ENCODE data around the gene THAP8.

The THAP8 gene

GRCh38 chr19:36006955-36007354, 47.1 kb downstream of the THAP8 start:
- no peaks in the 10 kb centered on the region for H3K27me3 ChIP-seq (ENCODE audit: control insufficient read depth, insufficient read depth, low read length)
- no peaks in the 10 kb centered on the region for H3K9me3 ChIP-seq (replicated peaks; ENCODE audit: low read length)
- no peaks in the 10 kb centered on the region for H3K36me3 ChIP-seq (ENCODE audit: insufficient read depth, low read length)
- H3K9ac ChIP-seq (ENCODE audit: low read depth, low read length) = no peak overlapping the region
- no peak overlapping the region for H3K4me2 ChIP-seq (ENCODE audit: low read length)
- H3K4me3 ChIP-seq (ENCODE audit: low read length) = no peak overlapping the region
- peaks cover 6% of the 10 kb centered on the region for H3K4me1 ChIP-seq (ENCODE audit: control insufficient read depth, insufficient read depth, low read length)

- no peaks in the 10 kb centered on the region for H3K9me3 ChIP-seq (replicated peaks; ENCODE audit: low read length)
- peaks cover 4% of the 10 kb centered on the region for H3K4me1 ChIP-seq (ENCODE audit: control insufficient read depth, insufficient read depth, low read length)
- H3K4me2 ChIP-seq (ENCODE audit: low read length) = no peak overlapping the region
- H3K9ac ChIP-seq (ENCODE audit: low read depth, low read length) = no peak overlapping the region
- H3K4me3 ChIP-seq (ENCODE audit: low read length) = no peak overlapping the region
- no peaks in the 10 kb centered on the region for H3K27me3 ChIP-seq (ENCODE audit: control insufficient read depth, insufficient read depth, low read length)
- H3K36me3 ChIP-seq (ENCODE audit: insufficient read depth, low read length) = peaks cover 4% of the 10 kb centered on the region
These were observed 50.8 kb downstream of the THAP8 start for GRCh38 chr19:36003284-36003683.

- Histone ChIP-seq H3K27me3 (ENCODE audit: control insufficient read depth, insufficient read depth, low read length) (no peaks in the 10 kb centered on the region), H3K4me1 (ENCODE audit: control insufficient read depth, insufficient read depth, low read length) (peaks cover 7% of the 10 kb centered on the region), H3K9ac (ENCODE audit: low read depth, low read length) (no peak overlapping the region), H3K4me3 (ENCODE audit: low read length) (no peak overlapping the region), H3K36me3 (ENCODE audit: insufficient read depth, low read length) (peaks cover 4% of the 10 kb centered on the region), H3K9me3 (replicated peaks; ENCODE audit: low read length) (no peaks in the 10 kb centered on the region), H3K4me2 (ENCODE audit: low read length) (no peak overlapping the region)
These were observed 52.5 kb downstream of the THAP8 start for GRCh38 chr19:36001605-36002004.

- Histone ChIP-seq H3K4me1 (ENCODE audit: control insufficient read depth, insufficient read depth, low read length) (peaks cover 23% of the 10 kb centered on the region), H3K27me3 (ENCODE audit: control insufficient read depth, insufficient read depth, low read length) (no peaks in the 10 kb centered on the region), H3K4me3 (ENCODE audit: low read length) (no peak overlapping the region), H3K9me3 (replicated peaks; ENCODE audit: low read length) (no peaks in the 10 kb centered on the region), H3K36me3 (ENCODE audit: insufficient read depth, low read length) (peaks cover 4% of the 10 kb centered on the region), H3K4me2 (ENCODE audit: low read length) (peak overlapping the region; percentile 97), H3K9ac (ENCODE audit: low read depth, low read length) (no peak overlapping the region)
These were observed 57.3 kb downstream of the THAP8 start for GRCh38 chr19:35996777-35997176.

- Histone ChIP-seq H3K27me3 (ENCODE audit: control insufficient read depth, insufficient read depth, low read length) (no peaks in the 10 kb centered on the region), H3K4me1 (ENCODE audit: control insufficient read depth, insufficient read depth, low read length) (peaks cover 23% of the 10 kb centered on the region), H3K36me3 (ENCODE audit: insufficient read depth, low read length) (no peaks in the 10 kb centered on the region), H3K4me2 (ENCODE audit: low read length) (peak within 1 kb of the TSS; percentile 97), H3K9ac (ENCODE audit: low read depth, low read length) (peak within 1 kb of the TSS; percentile 79), H3K4me3 (ENCODE audit: low read length) (peak within 1 kb of the TSS; percentile 89), H3K9me3 (replicated peaks; ENCODE audit: low read length) (no peaks in the 10 kb centered on the region)
These were observed 58.8 kb downstream of the THAP8 start, which contains the start of gene SDHAF1 for GRCh38 chr19:35995048-35995993. SDHAF1 (plus strand) TSS chr19:35995188; CDS start chr19:35995275, 87 bp downstream.

- Histone ChIP-seq H3K4me1 (ENCODE audit: control insufficient read depth, insufficient read depth, low read length) (peaks cover 20% of the 10 kb centered on the region), H3K4me3 (ENCODE audit: low read length) (peak overlapping the region; percentile 89), H3K9ac (ENCODE audit: low read depth, low read length) (peak overlapping the region; percentile 79), H3K36me3 (ENCODE audit: insufficient read depth, low read length) (no peaks in the 10 kb centered on the region), H3K27me3 (ENCODE audit: control insufficient read depth, insufficient read depth, low read length) (no peaks in the 10 kb centered on the region), H3K4me2 (ENCODE audit: low read length) (peak overlapping the region; percentile 97), H3K9me3 (replicated peaks; ENCODE audit: low read length) (no peaks in the 10 kb centered on the region)
These were observed 60.0 kb downstream of the THAP8 start for GRCh38 chr19:35993923-35994598.

GRCh38 chr19:35992907-35993765, 60.9 kb downstream of the THAP8 start:
- no peak overlapping the region for H3K9ac ChIP-seq (ENCODE audit: low read depth, low read length)
- peaks cover 19% of the 10 kb centered on the region for H3K4me1 ChIP-seq (ENCODE audit: control insufficient read depth, insufficient read depth, low read length)
- no peaks in the 10 kb centered on the region for H3K27me3 ChIP-seq (ENCODE audit: control insufficient read depth, insufficient read depth, low read length)
- no peaks in the 10 kb centered on the region for H3K9me3 ChIP-seq (replicated peaks; ENCODE audit: low read length)
- no peak overlapping the region for H3K4me2 ChIP-seq (ENCODE audit: low read length)
- H3K36me3 ChIP-seq (ENCODE audit: insufficient read depth, low read length) = no peaks in the 10 kb centered on the region
- H3K4me3 ChIP-seq (ENCODE audit: low read length) = no peak overlapping the region

- no peak overlapping the region for H3K4me2 ChIP-seq (ENCODE audit: low read length)
- peaks cover 3% of the 10 kb centered on the region for H3K27me3 ChIP-seq (ENCODE audit: control insufficient read depth, insufficient read depth, low read length)
- H3K9me3 ChIP-seq (replicated peaks; ENCODE audit: low read length) = no peaks in the 10 kb centered on the region
- H3K9ac ChIP-seq (ENCODE audit: low read depth, low read length) = no peak overlapping the region
- peaks cover 19% of the 10 kb centered on the region for H3K4me1 ChIP-seq (ENCODE audit: control insufficient read depth, insufficient read depth, low read length)
- H3K36me3 ChIP-seq (ENCODE audit: insufficient read depth, low read length) = no peaks in the 10 kb centered on the region
- no peak overlapping the region for H3K4me3 ChIP-seq (ENCODE audit: low read length)
These were observed 62.2 kb downstream of the THAP8 start for GRCh38 chr19:35991731-35992450.

GRCh38 chr19:35990771-35991730, 63.0 kb downstream of the THAP8 start:
- Histone ChIP-seq H3K9ac (ENCODE audit: low read depth, low read length) (no peak overlapping the region), H3K9me3 (replicated peaks; ENCODE audit: low read length) (no peaks in the 10 kb centered on the region), H3K4me3 (ENCODE audit: low read length) (no peak overlapping the region), H3K4me1 (ENCODE audit: control insufficient read depth, insufficient read depth, low read length) (peaks cover 11% of the 10 kb centered on the region), H3K27me3 (ENCODE audit: control insufficient read depth, insufficient read depth, low read length) (peaks cover 12% of the 10 kb centered on the region), H3K4me2 (ENCODE audit: low read length) (no peak overlapping the region), H3K36me3 (ENCODE audit: insufficient read depth, low read length) (no peaks in the 10 kb centered on the region)

GRCh38 chr19:35990156-35990555, 63.9 kb downstream of the THAP8 start:
- H3K27me3 ChIP-seq (ENCODE audit: control insufficient read depth, insufficient read depth, low read length) = peaks cover 20% of the 10 kb centered on the region
- no peak overlapping the region for H3K4me2 ChIP-seq (ENCODE audit: low read length)
- no peaks in the 10 kb centered on the region for H3K9me3 ChIP-seq (replicated peaks; ENCODE audit: low read length)
- no peaks in the 10 kb centered on the region for H3K36me3 ChIP-seq (ENCODE audit: insufficient read depth, low read length)
- H3K4me1 ChIP-seq (ENCODE audit: control insufficient read depth, insufficient read depth, low read length) = peaks cover 5% of the 10 kb centered on the region
- no peak overlapping the region for H3K9ac ChIP-seq (ENCODE audit: low read depth, low read length)
- H3K4me3 ChIP-seq (ENCODE audit: low read length) = no peak overlapping the region
